Nephron (organoid): ENCODE data around the gene KLHDC7B.
"Not testable (repeated sequence)": the region's sequence is repeated elsewhere in the genome, so short reads cannot be mapped to it uniquely, and the experiment has no call there.

Source experiments
- H3K27ac Mint-ChIP-seq, 3 experiments: 2 replicates each; pipeline ENCODE4 v1.8.0; 2020; ENCODE audit warnings: mixed read lengths in 3 of 3, mild to moderate bottlenecking in 2 of 3, moderate library complexity in 1 of 3
- H3K27me3 Mint-ChIP-seq: 2 replicates; pipeline ENCODE4 v1.8.0; 2021; ENCODE audit warnings: low read depth, mild to moderate bottlenecking, moderate library complexity, mixed read lengths
- H3K36me3 Mint-ChIP-seq: 2 replicates; pipeline ENCODE4 v1.8.0; 2020; ENCODE audit warnings: low read depth, mixed read lengths
- H3K4me1 Mint-ChIP-seq: 2 replicates; pipeline ENCODE4 v1.8.0; 2020; ENCODE audit warnings: mixed read lengths
- H3K4me3 Mint-ChIP-seq, 3 experiments: 2 replicates each; pipeline ENCODE4 v1.8.0; 2020; ENCODE audit warnings: mild to moderate bottlenecking in 3 of 3, mixed read lengths in 3 of 3, moderate library complexity in 2 of 3
- H3K9me3 Mint-ChIP-seq: 2 replicates; pipeline ENCODE4 v1.8.0; 2020; ENCODE audit warnings: mixed read lengths
- CTCF ChIP-seq, 3 experiments: fragments of 200-600 bp; sonication (generic); IDR thresholded peaks; one replicate each; pipeline ENCODE4 v1.5.0; 2021; ENCODE audit warnings: antibody characterized with exemption in 3 of 3; ENCODE audit not compliant: unreplicated experiment in 3 of 3

The KLHDC7B gene

GRCh38 chr22:50516068-50516467 is 29.6 kb upstream of the KLHDC7B start:
- H3K27me3 Mint-ChIP-seq = no peaks in the 10 kb centered on the region
- H3K36me3 Mint-ChIP-seq = peaks cover 26% of the 10 kb centered on the region
- H3K27ac Mint-ChIP-seq = no peak overlapping the region
- H3K9me3 Mint-ChIP-seq = no peaks in the 10 kb centered on the region
- no peak for TF ChIP-seq CTCF (IDR thresholded peaks at IDR 0.05; ENCODE audit: unreplicated experiment in 3 of 3)
- no peaks in the 10 kb centered on the region for H3K4me1 Mint-ChIP-seq
- no peak overlapping the region for H3K4me3 Mint-ChIP-seq

GRCh38 chr22:50516891-50517290 is 28.8 kb upstream of the KLHDC7B start:
- Mint-ChIP-seq H3K4me3 (no peak overlapping the region), H3K27me3 (no peaks in the 10 kb centered on the region), H3K9me3 (no peaks in the 10 kb centered on the region), H3K4me1 (no peaks in the 10 kb centered on the region), H3K27ac (no peak overlapping the region), H3K36me3 (peaks cover 27% of the 10 kb centered on the region)
- no peak for TF ChIP-seq CTCF (IDR thresholded peaks at IDR 0.05; ENCODE audit: unreplicated experiment in 3 of 3)

- no peak overlapping the region for H3K4me3 Mint-ChIP-seq
- no peaks in the 10 kb centered on the region for H3K27me3 Mint-ChIP-seq
- no peaks in the 10 kb centered on the region for H3K4me1 Mint-ChIP-seq
- H3K9me3 Mint-ChIP-seq = no peaks in the 10 kb centered on the region
- no peak overlapping the region for H3K27ac Mint-ChIP-seq
- no peak for TF ChIP-seq CTCF (IDR thresholded peaks at IDR 0.05; ENCODE audit: unreplicated experiment in 3 of 3)
- peaks cover 22% of the 10 kb centered on the region for H3K36me3 Mint-ChIP-seq
Measured at GRCh38 chr22:50517495-50518260, 28.0 kb upstream of the KLHDC7B start.

- Mint-ChIP-seq H3K36me3 (peaks cover 22% of the 10 kb centered on the region), H3K4me1 (no peaks in the 10 kb centered on the region), H3K4me3 (no peak overlapping the region), H3K27me3 (no peaks in the 10 kb centered on the region), H3K9me3 (no peaks in the 10 kb centered on the region), H3K27ac (no peak overlapping the region)
- TF ChIP-seq CTCF (IDR thresholded peaks at IDR 0.05; ENCODE audit: unreplicated experiment in 3 of 3) = no peak
Measured at GRCh38 chr22:50518606-50519005, 27.1 kb upstream of the KLHDC7B start.

- H3K4me1 Mint-ChIP-seq = no peaks in the 10 kb centered on the region
- no peak overlapping the region for H3K27ac Mint-ChIP-seq
- H3K36me3 Mint-ChIP-seq = peaks cover 22% of the 10 kb centered on the region
- H3K9me3 Mint-ChIP-seq = no peaks in the 10 kb centered on the region
- no peaks in the 10 kb centered on the region for H3K27me3 Mint-ChIP-seq
- no peak overlapping the region for H3K4me3 Mint-ChIP-seq
- TF ChIP-seq CTCF (IDR thresholded peaks at IDR 0.05; ENCODE audit: unreplicated experiment in 3 of 3) = no peak
Measured at GRCh38 chr22:50519151-50519550, 26.5 kb upstream of the KLHDC7B start.

- not testable (repeated sequence) for H3K4me1 Mint-ChIP-seq, H3K4me3 Mint-ChIP-seq, H3K27ac Mint-ChIP-seq, H3K9me3 Mint-ChIP-seq, H3K27me3 Mint-ChIP-seq
- peaks cover 20% of the 10 kb centered on the region for H3K36me3 Mint-ChIP-seq
Measured at GRCh38 chr22:50520184-50520583, 25.5 kb upstream of the KLHDC7B start.
